ENCODE results near the gene SF3B1. TPM values are rescaled to one million over a fixed set of nuclear protein-coding genes. Genes with fewer than 3 reads are reported as not detected.
A peak's percentile ranks its signal among the peaks of the same experiment; 100 is the strongest.

Gene SF3B1
- total RNA-seq, 5 donors from 2014 or later (not counting 1 experiment from before 2014, with no cell fraction given): 468 to 579 (median 497) TPM

DNA sequence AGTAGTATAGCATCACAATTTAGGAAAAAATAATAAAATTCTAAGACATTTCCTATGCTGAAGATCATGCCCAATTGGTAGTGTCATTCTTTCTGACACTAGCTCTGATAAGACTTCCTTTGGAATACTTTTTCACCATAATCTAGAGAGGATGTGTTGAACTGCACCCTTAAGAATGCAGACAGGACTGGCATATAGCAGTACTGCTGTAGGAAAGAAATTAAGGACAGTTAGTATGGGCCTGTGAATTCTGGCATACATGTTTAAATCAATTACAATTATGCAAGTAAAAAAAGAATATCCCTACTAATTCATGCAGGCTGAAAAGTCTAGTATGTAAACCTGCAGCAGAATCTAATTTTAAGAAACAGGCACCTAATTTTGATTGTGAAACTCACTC, 15.4 kb downstream of the SF3B1 start:
- peaks cover 31% of the 10 kb centered on the region for H3K36me3 Mint-ChIP-seq
- Histone ChIP-seq H3K27ac (ENCODE audit: low read length) (peak overlapping the region; percentile 39), H3K9me3 (no peaks in the 10 kb centered on the region), H3K36me3 (ENCODE audit: control insufficient read depth in 2 of 2, extremely low read depth in 1 of 2, insufficient read depth in 1 of 2, low read length in 1 of 2) (peaks cover 6 to 90% of the 10 kb centered on the region in 2 donors), H3K4me1 (ENCODE audit: control insufficient read depth in 1 of 2, extremely low read depth in 1 of 2, insufficient read depth in 2 of 2, low read length in 2 of 2) (peaks cover 0 to 10% of the 10 kb centered on the region in 2 experiments), H3K27me3 (replicated peaks in 1 of 2; ENCODE audit: control insufficient read depth in 2 of 2, extremely low read depth in 1 of 2, insufficient read depth in 2 of 2, low read length in 1 of 2) (no peaks in the 10 kb centered on the region), H3K4me3 (ENCODE audit: control insufficient read depth in 1 of 2, extremely low read depth in 1 of 2, low read length in 1 of 2) (no peak overlapping the region)
- ATAC-seq (replicated peaks in 1 of 4) (no peak), DNase-seq (no peak)
- H3K4me3 Mint-ChIP-seq: no peak overlapping the region
- ChIA-PET POLR2A (no interaction called here), CTCF (no interaction called here)
- H3K27ac Mint-ChIP-seq: no peak overlapping the region
- H3K4me1 Mint-ChIP-seq: peaks cover 21 to 41% (median 39%) of the 10 kb centered on the region in 3 donors
- H3K27me3 Mint-ChIP-seq: no peaks in the 10 kb centered on the region
- H3K9me3 Mint-ChIP-seq: no peaks in the 10 kb centered on the region

DNA sequence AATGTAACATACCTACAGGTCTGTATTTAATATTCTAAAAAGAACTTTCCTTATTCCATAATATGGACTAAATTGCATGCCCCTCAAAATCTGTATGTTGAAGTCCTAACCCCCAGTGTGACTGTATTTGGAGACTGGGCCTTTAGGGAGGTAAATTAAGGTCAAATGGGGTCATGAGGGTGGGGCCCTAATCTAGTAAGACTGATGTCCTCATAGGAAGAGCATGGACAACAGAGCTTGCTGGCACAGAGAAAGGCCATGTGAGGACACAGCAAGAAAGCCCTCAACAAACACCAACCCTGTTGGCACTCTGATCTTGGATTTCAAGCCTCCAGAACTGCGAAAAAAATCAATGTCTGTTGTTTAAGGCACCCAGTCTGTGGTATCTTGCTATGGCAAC, 18.6 kb downstream of the SF3B1 start:
- Mint-ChIP-seq H3K9me3 (no peaks in the 10 kb centered on the region), H3K4me1 (peaks cover 17 to 25% (median 23%) of the 10 kb centered on the region in 3 donors)

DNA sequence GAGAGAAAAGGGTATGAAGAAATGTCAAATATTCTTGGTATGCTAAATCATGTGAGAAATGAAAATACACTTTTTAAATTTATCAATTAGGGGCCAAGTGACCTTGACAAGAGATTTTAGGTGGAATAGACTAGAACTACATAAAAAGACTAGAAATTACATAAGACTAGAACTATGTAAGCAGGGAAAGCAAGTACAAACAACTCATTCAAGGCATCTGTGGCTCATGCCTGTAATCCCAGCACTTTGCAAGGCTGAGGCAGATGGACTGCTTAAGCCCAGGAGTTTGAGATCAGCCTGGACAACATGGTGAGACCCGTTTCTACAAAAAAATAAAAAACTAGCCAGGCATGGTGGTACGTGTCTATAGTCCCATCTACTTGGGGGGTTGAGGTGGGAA, 20.3 kb downstream of the SF3B1 start:
- CTCF ChIA-PET: no interaction called here
- no CpG with 5 or more reads among the region's 2 CpGs for WGBS (ENCODE audit: insufficient coverage)
- no peak overlapping the region for H3K4me3 Mint-ChIP-seq

More for the DNA sequence above, 18.6 kb downstream of the SF3B1 start:
- H3K9me3 ChIP-seq: no peaks in the 10 kb centered on the region
- DNase-seq (no peak), ATAC-seq (replicated peaks in 1 of 4) (no peak)
- Mint-ChIP-seq H3K27me3 (no peaks in the 10 kb centered on the region), H3K4me3 (no peak overlapping the region), H3K27ac (no peak overlapping the region), H3K36me3 (peaks cover 37% of the 10 kb centered on the region)
- no peak overlapping the region for H3K4me3 ChIP-seq (ENCODE audit: control insufficient read depth in 1 of 2, extremely low read depth in 1 of 2, low read length in 1 of 2)
- CTCF ChIA-PET: no interaction called here
- POLR2A ChIA-PET: interaction anchor here (0.6 to 1.0 kb wide), 3 partner anchors 19 to 360 kb away, joined by 3 to 6 read pairs (median 3); partner anchors contain the start of gene SF3B1 (in 1 of the 2)
- no peaks in the 10 kb centered on the region for H3K4me1 ChIP-seq (ENCODE audit: control insufficient read depth in 1 of 2, extremely low read depth in 1 of 2, insufficient read depth in 2 of 2, low read length in 2 of 2)
- WGBS (ENCODE audit: insufficient coverage): no CpG with 5 or more reads among the region's 1 CpG
- peaks cover 0 to 89% of the 10 kb centered on the region in 2 donors for H3K36me3 ChIP-seq (ENCODE audit: control insufficient read depth in 2 of 2, extremely low read depth in 1 of 2, insufficient read depth in 1 of 2, low read length in 1 of 2)
- H3K27ac ChIP-seq (ENCODE audit: low read length): no peak overlapping the region
- no peaks in the 10 kb centered on the region for H3K27me3 ChIP-seq (replicated peaks in 1 of 2; ENCODE audit: control insufficient read depth in 2 of 2, extremely low read depth in 1 of 2, insufficient read depth in 2 of 2, low read length in 1 of 2)

DNA sequence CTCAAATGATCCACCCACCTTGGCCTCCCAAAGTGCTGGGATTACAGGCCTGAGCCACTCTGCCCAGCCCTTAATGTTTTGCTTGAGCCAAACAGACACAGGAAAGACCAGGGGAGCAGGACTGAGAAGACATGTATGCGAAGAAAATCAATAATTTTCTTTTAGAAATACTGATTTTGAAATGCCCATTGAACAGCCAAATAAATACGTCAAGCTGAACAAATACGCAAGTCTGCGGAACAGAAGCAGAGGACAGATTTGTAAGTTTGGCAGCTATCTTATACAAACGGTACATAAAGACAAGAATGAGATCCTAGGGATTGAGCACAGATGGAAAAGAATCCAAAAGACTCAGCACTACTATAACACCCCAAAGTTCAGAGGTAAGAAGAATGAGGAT, 20.8 kb downstream of the SF3B1 start:
- no peak overlapping the region for H3K27ac ChIP-seq (ENCODE audit: low read length)
- no peak for DNase-seq
- WGBS (ENCODE audit: insufficient coverage): 83% methylated on average over 1 of the region's 5 CpGs
- no peaks in the 10 kb centered on the region for H3K4me1 ChIP-seq (ENCODE audit: control insufficient read depth in 1 of 2, extremely low read depth in 1 of 2, insufficient read depth in 2 of 2, low read length in 2 of 2)
- no peaks in the 10 kb centered on the region for H3K9me3 ChIP-seq
- Mint-ChIP-seq H3K4me3 (no peak overlapping the region), H3K4me1 (peaks cover 11 to 12% (median 11%) of the 10 kb centered on the region in 3 donors), H3K27ac (no peak overlapping the region), H3K36me3 (peaks cover 48% of the 10 kb centered on the region), H3K9me3 (no peaks in the 10 kb centered on the region), H3K27me3 (no peaks in the 10 kb centered on the region)
- H3K4me3 ChIP-seq (ENCODE audit: control insufficient read depth in 1 of 2, extremely low read depth in 1 of 2, low read length in 1 of 2): no peak overlapping the region
- POLR2A ChIA-PET: interaction anchor here in 1 of 2 donors (1.1 kb wide), 1 partner anchor 21 kb away, joined by 3 read pairs; the partner anchor contains the start of gene SF3B1
- ATAC-seq (replicated peaks in 1 of 4): no peak
- H3K36me3 ChIP-seq (ENCODE audit: control insufficient read depth in 2 of 2, extremely low read depth in 1 of 2, insufficient read depth in 1 of 2, low read length in 1 of 2): peaks cover under 1 to 89% of the 10 kb centered on the region in 2 donors
- no peaks in the 10 kb centered on the region for H3K27me3 ChIP-seq (replicated peaks in 1 of 2; ENCODE audit: control insufficient read depth in 2 of 2, extremely low read depth in 1 of 2, insufficient read depth in 2 of 2, low read length in 1 of 2)
- CTCF ChIA-PET: no interaction called here

More for the DNA sequence above, 20.3 kb downstream of the SF3B1 start:
- DNase-seq: no peak
- Histone ChIP-seq H3K36me3 (ENCODE audit: control insufficient read depth in 2 of 2, extremely low read depth in 1 of 2, insufficient read depth in 1 of 2, low read length in 1 of 2) (peaks cover 0 to 89% of the 10 kb centered on the region in 2 donors), H3K4me1 (ENCODE audit: control insufficient read depth in 1 of 2, extremely low read depth in 1 of 2, insufficient read depth in 2 of 2, low read length in 2 of 2) (no peaks in the 10 kb centered on the region), H3K9me3 (no peaks in the 10 kb centered on the region), H3K4me3 (ENCODE audit: control insufficient read depth in 1 of 2, extremely low read depth in 1 of 2, low read length in 1 of 2) (no peak overlapping the region), H3K27ac (ENCODE audit: low read length) (no peak overlapping the region), H3K27me3 (replicated peaks in 1 of 2; ENCODE audit: control insufficient read depth in 2 of 2, extremely low read depth in 1 of 2, insufficient read depth in 2 of 2, low read length in 1 of 2) (no peaks in the 10 kb centered on the region)
- peaks cover 45% of the 10 kb centered on the region for H3K36me3 Mint-ChIP-seq
- no peaks in the 10 kb centered on the region for H3K27me3 Mint-ChIP-seq
- H3K4me1 Mint-ChIP-seq: peaks cover 12 to 13% (median 12%) of the 10 kb centered on the region in 3 donors
- POLR2A ChIA-PET: no interaction called here
- peak overlapping the region in 1 of 2 donors; percentile 6 for H3K27ac Mint-ChIP-seq
- no peaks in the 10 kb centered on the region for H3K9me3 Mint-ChIP-seq
- ATAC-seq (replicated peaks in 1 of 4): no peak

DNA sequence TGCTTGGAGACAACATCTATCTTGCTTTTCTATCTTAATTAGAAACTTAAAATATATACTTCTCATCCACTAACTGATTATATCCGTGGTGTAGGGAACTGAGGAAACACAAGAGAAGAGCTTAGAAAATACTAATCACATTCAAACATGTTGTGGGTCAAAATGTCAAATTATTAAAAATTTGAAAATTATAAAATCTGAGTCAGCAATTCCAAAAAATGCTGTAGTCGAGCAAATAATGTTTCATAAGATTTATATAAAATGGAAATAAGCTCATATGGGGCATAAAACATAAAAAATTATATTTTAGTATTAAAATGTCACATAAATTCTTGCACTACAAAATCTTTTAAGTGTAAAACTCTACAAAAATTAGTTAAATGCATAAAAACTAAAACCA, 29.2 kb downstream of the SF3B1 start:
- Mint-ChIP-seq H3K4me3 (no peak overlapping the region), H3K27ac (no peak overlapping the region), H3K4me1 (peaks cover 0 to 1% (median 0%) of the 10 kb centered on the region in 3 donors), H3K27me3 (no peaks in the 10 kb centered on the region), H3K9me3 (no peaks in the 10 kb centered on the region), H3K36me3 (peaks cover 64% of the 10 kb centered on the region)
- Histone ChIP-seq H3K4me1 (ENCODE audit: control insufficient read depth in 1 of 2, extremely low read depth in 1 of 2, insufficient read depth in 2 of 2, low read length in 2 of 2) (no peaks in the 10 kb centered on the region), H3K27me3 (replicated peaks in 1 of 2; ENCODE audit: control insufficient read depth in 2 of 2, extremely low read depth in 1 of 2, insufficient read depth in 2 of 2, low read length in 1 of 2) (no peaks in the 10 kb centered on the region), H3K27ac (ENCODE audit: low read length) (no peak overlapping the region), H3K36me3 (ENCODE audit: control insufficient read depth in 2 of 2, extremely low read depth in 1 of 2, insufficient read depth in 1 of 2, low read length in 1 of 2) (peaks cover 17 to 95% of the 10 kb centered on the region in 2 donors), H3K4me3 (ENCODE audit: control insufficient read depth in 1 of 2, extremely low read depth in 1 of 2, low read length in 1 of 2) (no peak overlapping the region), H3K9me3 (no peaks in the 10 kb centered on the region)
- ChIA-PET CTCF (interaction anchor here in 1 of 2 donors (0.6 to 1.1 kb wide), 4 partner anchors 292 to 403 kb away, joined by 3 to 4 read pairs (median 3); no protein-coding TSS in a partner anchor), POLR2A (no interaction called here)
- no peak for ATAC-seq (replicated peaks in 1 of 4)
- DNase-seq: no peak
- no CpG with 5 or more reads among the region's 2 CpGs for WGBS (ENCODE audit: insufficient coverage)

DNA sequence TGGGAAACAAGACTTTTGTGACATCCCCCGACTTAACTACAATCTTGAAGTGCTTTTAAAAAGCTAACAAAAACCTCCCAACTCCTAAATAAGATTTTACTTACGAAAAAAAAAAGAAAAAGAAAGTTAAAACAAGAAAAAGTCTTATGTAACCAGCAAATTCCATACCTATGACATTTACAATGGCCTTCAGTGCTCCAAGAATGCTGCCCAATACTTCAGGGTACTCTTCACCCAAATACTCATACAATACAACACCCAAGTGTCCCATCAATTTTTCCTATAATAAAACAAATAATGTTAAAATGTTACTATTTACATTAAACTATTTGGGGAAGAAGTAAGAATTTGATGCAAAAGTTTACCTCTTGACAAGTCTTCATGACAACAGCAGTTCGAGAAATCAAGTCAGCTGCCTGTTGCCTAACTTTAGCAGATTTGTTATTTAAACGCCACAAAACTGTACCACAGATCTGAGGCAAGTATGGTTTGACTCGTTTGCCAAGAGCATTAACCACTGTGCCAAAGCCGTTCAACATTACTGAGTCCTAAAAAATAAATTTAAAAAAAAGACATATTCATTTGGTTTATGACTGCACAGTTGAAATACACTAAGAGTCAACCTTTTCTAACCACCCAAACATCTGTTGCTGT, 34.8 kb downstream of the SF3B1 start:
- Mint-ChIP-seq H3K9me3 (no peaks in the 10 kb centered on the region), H3K27me3 (no peaks in the 10 kb centered on the region), H3K36me3 (peaks cover 69% of the 10 kb centered on the region), H3K4me1 (peaks cover 0 to 1% (median 0%) of the 10 kb centered on the region in 3 donors), H3K4me3 (no peak overlapping the region), H3K27ac (no peak overlapping the region)
- Histone ChIP-seq H3K36me3 (ENCODE audit: control insufficient read depth in 2 of 2, extremely low read depth in 1 of 2, insufficient read depth in 1 of 2, low read length in 1 of 2) (peaks cover 13 to 99% of the 10 kb centered on the region in 2 donors), H3K9me3 (no peaks in the 10 kb centered on the region), H3K27ac (ENCODE audit: low read length) (no peak overlapping the region), H3K4me3 (ENCODE audit: control insufficient read depth in 1 of 2, extremely low read depth in 1 of 2, low read length in 1 of 2) (no peak overlapping the region), H3K4me1 (ENCODE audit: control insufficient read depth in 1 of 2, extremely low read depth in 1 of 2, insufficient read depth in 2 of 2, low read length in 2 of 2) (no peaks in the 10 kb centered on the region), H3K27me3 (replicated peaks in 1 of 2; ENCODE audit: control insufficient read depth in 2 of 2, extremely low read depth in 1 of 2, insufficient read depth in 2 of 2, low read length in 1 of 2) (no peaks in the 10 kb centered on the region)
- ChIA-PET POLR2A (interaction anchor here (0.6 to 0.7 kb wide), 3 partner anchors 23 to 147 kb away, joined by 3 to 16 read pairs (median 3); no protein-coding TSS in a partner anchor), CTCF (interaction anchor here in 1 of 2 donors (0.5 to 2.1 kb wide), 2 partner anchors 287 to 397 kb away, joined by 3 to 6 read pairs; no protein-coding TSS in a partner anchor)
- DNase-seq: no peak
- 90% methylated on average over 2 of the region's 6 CpGs for WGBS (ENCODE audit: insufficient coverage)
- ATAC-seq (replicated peaks in 1 of 4): no peak
